ENCODE data around the gene PIGN. TPM values are rescaled to one million over a fixed set of nuclear protein-coding genes. Genes with fewer than 3 reads are reported as not detected.
A peak's percentile ranks its signal among the peaks of the same experiment; 100 is the strongest.
"Not testable (repeated sequence)": the region's sequence is repeated elsewhere in the genome, so short reads cannot be mapped to it uniquely, and the experiment has no call there.

Gene PIGN
- total and polyA plus RNA-seq, 4 donors, result 10.9 to 47.0 (median 19.4) TPM

GRCh38 chr18:62054929-62055498, 131.8 kb downstream of the PIGN start:
- no peaks in the 10 kb centered on the region for H3K9me3 ChIP-seq (ENCODE audit: control insufficient read depth, insufficient read depth, low read length)
- H3K4me1 ChIP-seq (ENCODE audit: control insufficient read depth, insufficient read depth, low read length), result no peaks in the 10 kb centered on the region
- H3K27ac ChIP-seq (ENCODE audit: low read depth, low read length), result no peak overlapping the region
- DNase-seq (ENCODE audit: low read depth in 4 of 6, low spot score in 6 of 6), result no peak
- no peaks in the 10 kb centered on the region for H3K36me3 ChIP-seq (ENCODE audit: control insufficient read depth, insufficient read depth, low read length)
- H3K4me3 ChIP-seq (ENCODE audit: low read depth, low read length), result no peak overlapping the region
- WGBS (ENCODE audit: insufficient coverage), result no CpG with 5 or more reads among the region's 2 CpGs
- H3K27me3 ChIP-seq (ENCODE audit: control insufficient read depth, insufficient read depth, low read length), result no peaks in the 10 kb centered on the region

- Histone ChIP-seq H3K9me3 (ENCODE audit: control insufficient read depth, insufficient read depth, low read length) (peaks cover 2% of the 10 kb centered on the region), H3K4me3 (ENCODE audit: low read depth, low read length) (no peak overlapping the region), H3K4me1 (ENCODE audit: control insufficient read depth, insufficient read depth, low read length) (no peaks in the 10 kb centered on the region), H3K27me3 (ENCODE audit: control insufficient read depth, insufficient read depth, low read length) (no peaks in the 10 kb centered on the region), H3K27ac (ENCODE audit: low read depth, low read length) (no peak overlapping the region), H3K36me3 (ENCODE audit: control insufficient read depth, insufficient read depth, low read length) (no peaks in the 10 kb centered on the region)
- no CpG with 5 or more reads among the region's 1 CpG for WGBS (ENCODE audit: insufficient coverage)
- no peak for DNase-seq (ENCODE audit: low read depth in 4 of 6, low spot score in 6 of 6)
Measured at GRCh38 chr18:62048279-62048678, 138.6 kb downstream of the PIGN start.

- peaks cover 2% of the 10 kb centered on the region for H3K9me3 ChIP-seq (ENCODE audit: control insufficient read depth, insufficient read depth, low read length)
- no peaks in the 10 kb centered on the region for H3K36me3 ChIP-seq (ENCODE audit: control insufficient read depth, insufficient read depth, low read length)
- H3K27me3 ChIP-seq (ENCODE audit: control insufficient read depth, insufficient read depth, low read length), result no peaks in the 10 kb centered on the region
- no peak for DNase-seq (ENCODE audit: low read depth in 4 of 6, low spot score in 6 of 6)
- no peaks in the 10 kb centered on the region for H3K4me1 ChIP-seq (ENCODE audit: control insufficient read depth, insufficient read depth, low read length)
- H3K27ac ChIP-seq (ENCODE audit: low read depth, low read length), result no peak overlapping the region
- no peak overlapping the region for H3K4me3 ChIP-seq (ENCODE audit: low read depth, low read length)
- no CpG with 5 or more reads among the region's 2 CpGs for WGBS (ENCODE audit: insufficient coverage)
Measured at GRCh38 chr18:62045316-62045715, 141.5 kb downstream of the PIGN start.

- no peaks in the 10 kb centered on the region for H3K27me3 ChIP-seq (ENCODE audit: control insufficient read depth, insufficient read depth, low read length)
- peak in 1 of 6 donors; percentile 24 for DNase-seq (ENCODE audit: low read depth in 4 of 6, low spot score in 6 of 6)
- no CpG with 5 or more reads among the region's 2 CpGs for WGBS (ENCODE audit: insufficient coverage)
- peaks cover 2% of the 10 kb centered on the region for H3K36me3 ChIP-seq (ENCODE audit: control insufficient read depth, insufficient read depth, low read length)
- H3K27ac ChIP-seq (ENCODE audit: low read depth, low read length), result no peak overlapping the region
- H3K4me3 ChIP-seq (ENCODE audit: low read depth, low read length), result no peak overlapping the region
- H3K9me3 ChIP-seq (ENCODE audit: control insufficient read depth, insufficient read depth, low read length), result peaks cover 2% of the 10 kb centered on the region
- no peaks in the 10 kb centered on the region for H3K4me1 ChIP-seq (ENCODE audit: control insufficient read depth, insufficient read depth, low read length)
Measured at GRCh38 chr18:62044490-62045000, 142.3 kb downstream of the PIGN start.

GRCh38 chr18:62037989-62038778, 148.7 kb downstream of the PIGN start:
- H3K4me3 ChIP-seq (ENCODE audit: low read depth, low read length), result no peak overlapping the region
- no peak overlapping the region for H3K27ac ChIP-seq (ENCODE audit: low read depth, low read length)
- H3K4me1 ChIP-seq (ENCODE audit: control insufficient read depth, insufficient read depth, low read length), result no peaks in the 10 kb centered on the region
- H3K36me3 ChIP-seq (ENCODE audit: control insufficient read depth, insufficient read depth, low read length), result peaks cover 2% of the 10 kb centered on the region
- H3K9me3 ChIP-seq (ENCODE audit: control insufficient read depth, insufficient read depth, low read length), result no peaks in the 10 kb centered on the region
- DNase-seq (ENCODE audit: low read depth in 4 of 6, low spot score in 6 of 6), result peak in 1 of 6 donors; percentile 15
- no peaks in the 10 kb centered on the region for H3K27me3 ChIP-seq (ENCODE audit: control insufficient read depth, insufficient read depth, low read length)
- WGBS (ENCODE audit: insufficient coverage), result no CpG with 5 or more reads among the region's 6 CpGs

GRCh38 chr18:62037012-62037742, 149.7 kb downstream of the PIGN start:
- Histone ChIP-seq H3K27me3 (ENCODE audit: control insufficient read depth, insufficient read depth, low read length) (no peaks in the 10 kb centered on the region), H3K4me1 (ENCODE audit: control insufficient read depth, insufficient read depth, low read length) (no peaks in the 10 kb centered on the region), H3K27ac (ENCODE audit: low read depth, low read length) (no peak overlapping the region), H3K36me3 (ENCODE audit: control insufficient read depth, insufficient read depth, low read length) (peaks cover 2% of the 10 kb centered on the region), H3K9me3 (ENCODE audit: control insufficient read depth, insufficient read depth, low read length) (no peaks in the 10 kb centered on the region), H3K4me3 (ENCODE audit: low read depth, low read length) (no peak overlapping the region)
- 79% methylated on average over 10 of the region's 11 CpGs for WGBS (ENCODE audit: insufficient coverage)
- no peak for DNase-seq (ENCODE audit: low read depth in 4 of 6, low spot score in 6 of 6)

- H3K4me3 ChIP-seq (ENCODE audit: low read depth, low read length); H3K27ac ChIP-seq (ENCODE audit: low read depth, low read length); H3K9me3 ChIP-seq (ENCODE audit: control insufficient read depth, insufficient read depth, low read length); H3K36me3 ChIP-seq (ENCODE audit: control insufficient read depth, insufficient read depth, low read length); DNase-seq (ENCODE audit: low read depth in 4 of 6, low spot score in 6 of 6); H3K4me1 ChIP-seq (ENCODE audit: control insufficient read depth, insufficient read depth, low read length); H3K27me3 ChIP-seq (ENCODE audit: control insufficient read depth, insufficient read depth, low read length): not testable (repeated sequence)
- WGBS (ENCODE audit: insufficient coverage), result 95% methylated on average over 2 of the region's 3 CpGs
Measured at GRCh38 chr18:62034286-62034685, 152.6 kb downstream of the PIGN start.

- H3K9me3 ChIP-seq (ENCODE audit: control insufficient read depth, insufficient read depth, low read length), result no peaks in the 10 kb centered on the region
- H3K36me3 ChIP-seq (ENCODE audit: control insufficient read depth, insufficient read depth, low read length), result no peaks in the 10 kb centered on the region
- no peak overlapping the region for H3K4me3 ChIP-seq (ENCODE audit: low read depth, low read length)
Measured at GRCh38 chr18:62033756-62034155, 153.1 kb downstream of the PIGN start.

GRCh38 chr18:62033207-62033606, 153.6 kb downstream of the PIGN start:
- DNase-seq (ENCODE audit: low read depth in 4 of 6, low spot score in 6 of 6), result no peak
- H3K27ac ChIP-seq (ENCODE audit: low read depth, low read length), result no peak overlapping the region
- H3K9me3 ChIP-seq (ENCODE audit: control insufficient read depth, insufficient read depth, low read length), result no peaks in the 10 kb centered on the region
- no peaks in the 10 kb centered on the region for H3K27me3 ChIP-seq (ENCODE audit: control insufficient read depth, insufficient read depth, low read length)
- no peaks in the 10 kb centered on the region for H3K4me1 ChIP-seq (ENCODE audit: control insufficient read depth, insufficient read depth, low read length)
- no peaks in the 10 kb centered on the region for H3K36me3 ChIP-seq (ENCODE audit: control insufficient read depth, insufficient read depth, low read length)
- WGBS (ENCODE audit: insufficient coverage), result no CpG with 5 or more reads among the region's 5 CpGs
- H3K4me3 ChIP-seq (ENCODE audit: low read depth, low read length), result no peak overlapping the region

More at GRCh38 chr18:62033756-62034155, 153.1 kb downstream of the PIGN start:
- DNase-seq (ENCODE audit: low read depth in 4 of 6, low spot score in 6 of 6), result peak in 1 of 6 donors; percentile 48
- no peaks in the 10 kb centered on the region for H3K27me3 ChIP-seq (ENCODE audit: control insufficient read depth, insufficient read depth, low read length)
- H3K27ac ChIP-seq (ENCODE audit: low read depth, low read length), result no peak overlapping the region
- no peaks in the 10 kb centered on the region for H3K4me1 ChIP-seq (ENCODE audit: control insufficient read depth, insufficient read depth, low read length)
